Endometrial microvascular endothelial cells (primary cell): Measurements from ENCODE around the gene STK4. TPM values are rescaled to one million over a fixed set of nuclear protein-coding genes. Genes with fewer than 3 reads are reported as not detected.
"Not testable (repeated sequence)": the region's sequence is repeated elsewhere in the genome, so short reads cannot be mapped to it uniquely, and the experiment has no call there.

Experiments
- in situ Hi-C: cut with HindIII; loops from 2 replicates; pipeline ENCODE4 v1.10.0; 2017; ENCODE audit warnings: low sequenced_read_pairs, low pct_unique_long_range_greater_than_20kb; ENCODE audit errors: inconsistent ontology term
- total RNA-seq: library from RNA; depleted of rRNA; stranded (reverse); fragments of >200 nt; gene quantifications from one replicate; pipeline ENCODE4 v1.2.3, GENCODE V29; 2015; ENCODE audit errors: inconsistent ontology term

Gene STK4
- total RNA-seq, 1 donor from 2014 or later, result 13.7 TPM

- in situ Hi-C loops, result no loop called here
These were observed 6.7 kb downstream of the STK4 start for GRCh38 chr20:44973053-44973452.

GRCh38 chr20:44976698-44977097 is 10.4 kb downstream of the STK4 start:
- in situ Hi-C loops, result no loop called here

- in situ Hi-C loops, result no loop called here
These were observed 12.8 kb downstream of the STK4 start for GRCh38 chr20:44979090-44979621.

- in situ Hi-C loops, result no loop called here
These were observed 15.6 kb downstream of the STK4 start for GRCh38 chr20:44981736-44982406.

- in situ Hi-C loops, result no loop called here
These were observed 16.9 kb downstream of the STK4 start for GRCh38 chr20:44983093-44983674.

GRCh38 chr20:44988631-44989171 is 22.4 kb downstream of the STK4 start:
- in situ Hi-C loops, result no loop called here

- in situ Hi-C loops, result no loop called here
These were observed 24.1 kb downstream of the STK4 start for GRCh38 chr20:44990425-44990824.

GRCh38 chr20:44990957-44991356 is 24.6 kb downstream of the STK4 start:
- in situ Hi-C loops, result no loop called here

- in situ Hi-C loops, result no loop called here
These were observed 27.0 kb downstream of the STK4 start for GRCh38 chr20:44993343-44993742.

GRCh38 chr20:44997171-44997570 is 30.9 kb downstream of the STK4 start:
- in situ Hi-C loops, result no loop called here

GRCh38 chr20:44997668-44998067 is 31.4 kb downstream of the STK4 start:
- in situ Hi-C loops, result no loop called here

GRCh38 chr20:45008521-45009049 is 42.3 kb downstream of the STK4 start:
- in situ Hi-C loops, result no loop called here

GRCh38 chr20:45010399-45010828 is 44.1 kb downstream of the STK4 start:
- in situ Hi-C loops, result no loop called here

- in situ Hi-C loops, result no loop called here
These were observed 44.8 kb downstream of the STK4 start for GRCh38 chr20:45011108-45011526.

- in situ Hi-C loops, result no loop called here
These were observed 46.5 kb downstream of the STK4 start for GRCh38 chr20:45012682-45013302.

- in situ Hi-C loops, result not testable (repeated sequence)
These were observed 47.8 kb downstream of the STK4 start for GRCh38 chr20:45014131-45014530.

- in situ Hi-C loops, result no loop called here
These were observed 48.5 kb downstream of the STK4 start for GRCh38 chr20:45014671-45015415.

GRCh38 chr20:45016089-45016671 is 49.9 kb downstream of the STK4 start:
- in situ Hi-C loops, result no loop called here

- in situ Hi-C loops, result no loop called here
These were observed 51.0 kb downstream of the STK4 start for GRCh38 chr20:45017281-45017680.
